ENCODE measurements around the gene SEC16A.

Gene SEC16A

DNA sequence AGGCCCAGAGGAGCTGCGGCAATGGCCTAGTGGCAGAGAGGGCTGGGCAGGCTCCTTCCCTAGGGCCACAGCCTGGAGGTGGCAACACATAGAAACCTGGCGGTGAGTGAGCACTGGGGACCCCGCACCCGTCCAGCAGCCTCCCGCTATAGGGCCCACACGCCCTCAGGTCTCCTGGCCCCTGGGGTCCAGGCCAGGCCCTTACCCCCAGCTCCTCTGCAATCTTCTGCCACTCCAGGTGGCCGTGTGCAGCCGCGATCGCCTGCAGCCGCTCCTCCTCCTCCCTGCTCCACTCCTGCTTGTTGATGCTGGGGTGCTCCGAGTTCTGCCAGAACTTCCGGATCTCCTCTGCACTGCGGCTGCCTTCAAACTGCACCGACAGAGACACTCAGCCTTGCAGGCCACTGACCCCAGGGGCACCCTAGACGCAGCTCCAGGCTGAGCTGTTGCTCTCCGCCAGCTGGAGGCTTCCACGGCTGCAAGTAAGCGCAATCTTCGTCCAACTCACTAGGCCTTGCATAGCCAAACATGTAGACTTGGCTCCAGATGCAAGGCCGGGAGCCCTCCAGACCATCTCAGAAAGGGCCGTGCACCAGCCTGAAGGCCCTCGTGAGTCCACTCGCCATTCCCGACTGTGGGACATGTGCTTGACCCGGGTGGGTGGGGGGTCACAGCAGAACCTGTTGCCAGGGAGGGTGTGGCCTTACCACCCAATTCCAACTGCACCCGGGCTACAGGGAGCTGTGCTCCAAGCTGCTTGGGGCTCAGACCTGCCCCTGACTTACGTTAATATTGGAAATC is 90.9 kb downstream of the SEC16A start:
- Mint-ChIP-seq H3K27me3 (no peaks in the 10 kb centered on the region), H3K27ac (ENCODE audit: low read depth) (no peak overlapping the region), H3K9me3 (no peaks in the 10 kb centered on the region), H3K4me1 (no peaks in the 10 kb centered on the region), H3K36me3 (ENCODE audit: insufficient read depth) (peaks cover 31% of the 10 kb centered on the region), H3K4me3 (no peak overlapping the region)
- no peak for ATAC-seq (replicated peaks; ENCODE audit: extremely low read depth, poor library complexity, severe bottlenecking)
- no peak for DNase-seq (ENCODE audit: low spot score in 2 of 2)
